Measurements from ENCODE around the gene ELMO1. TPM values are rescaled to one million over a fixed set of nuclear protein-coding genes. Genes with fewer than 3 reads are reported as not detected.

ELMO1 gene
- total and polyA plus RNA-seq, 2 of the 13 experiments (the other 11 are each of a cell fraction or from before 2014, with no cell fraction given), result 0.11 to 0.17 TPM

DNA sequence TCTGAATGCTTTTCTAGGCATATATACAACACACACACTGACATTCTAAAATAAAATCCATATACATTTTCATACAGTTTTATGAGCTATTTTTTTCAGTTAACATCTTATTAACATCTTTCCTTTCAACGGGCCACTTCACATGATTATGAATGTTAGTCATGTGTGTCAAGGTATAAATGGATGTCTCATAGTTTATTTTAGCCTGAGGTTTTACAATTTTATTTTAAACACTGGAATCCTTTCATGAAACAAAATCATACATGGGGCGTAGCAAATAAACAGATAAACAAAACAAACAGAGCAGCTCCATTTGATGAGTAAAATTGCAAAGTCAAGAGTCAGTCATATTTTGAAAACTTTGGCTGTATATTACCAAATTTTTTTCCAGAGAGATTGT, 604.3 kb downstream of the ELMO1 start:
- in situ Hi-C loops (cut with HindIII; ENCODE audit: extremely low pct_ligation_motif_present, low pct_unique_long_range_greater_than_20kb) (no loop called here), intact Hi-C loops (cut with micrococcal nuclease; ENCODE audit: unreplicated experiment) (no loop called here)
- Histone ChIP-seq H3K9ac (ENCODE audit: insufficient read depth, low read depth, low read length) (no peak overlapping the region), H3K79me2 (ENCODE audit: insufficient read depth, low read length) (no peaks in the 10 kb centered on the region), H3K27ac (ENCODE audit: extremely low read length, insufficient read depth, low read length) (no peak overlapping the region), H3K36me3 (replicated peaks in 1 of 2; ENCODE audit: control insufficient read depth in 1 of 2, insufficient read depth in 2 of 2, low read length in 2 of 2) (no peaks in the 10 kb centered on the region), H4K20me1 (ENCODE audit: insufficient read depth, low read length) (no peaks in the 10 kb centered on the region), H3K9me3 (ENCODE audit: low read length) (peaks cover 9% of the 10 kb centered on the region), H3K4me2 (ENCODE audit: low read depth, low read length) (no peak overlapping the region), H3K4me1 (ENCODE audit: insufficient read depth, low read length) (no peaks in the 10 kb centered on the region; the same call in 1 of the 2 replicates), H3K27me3 (ENCODE audit: control insufficient read depth in 1 of 2, insufficient read depth in 2 of 2, low read length in 2 of 2) (no peaks in the 10 kb centered on the region; a peak in 1 of 5 replicates), H2AFZ (ENCODE audit: low read length) (no peak overlapping the region), H3K4me3 (replicated peaks in 1 of 3; ENCODE audit: insufficient read depth in 1 of 3, low read depth in 2 of 3, low read length in 3 of 3) (no peak overlapping the region)
- no peak for DNase-seq (ENCODE audit: low spot score)
- no TSS peak for BruUV-seq (replicated peaks)
- ChIA-PET CTCF (ENCODE audit: low intra/inter-chr PET ratio, low total read pairs) (no interaction called here), POLR2A (no interaction called here)
- no peak for ATAC-seq
- no peak for FAIRE-seq
- TF ChIP-seq SIN3B (IDR thresholded peaks at IDR 0.05; ENCODE audit: low read length) (no peak), MXI1 (IDR thresholded peaks at IDR 0.05; ENCODE audit: borderline replicate concordance, low read depth, low read length) (no peak), KLF15 (CRISPR knock-in tag; IDR thresholded peaks at IDR 0.05; ENCODE audit: borderline replicate concordance) (no peak), KDM5B (CRISPR knock-in tag; IDR thresholded peaks at IDR 0.05; ENCODE audit: borderline replicate concordance) (no peak), ZNF564 (CRISPR knock-in tag; IDR thresholded peaks at IDR 0.05) (no peak), SMC3 (IDR thresholded peaks at IDR 0.05; ENCODE audit: low read length) (no peak), ZNF670 (CRISPR knock-in tag; IDR thresholded peaks at IDR 0.05; ENCODE audit: borderline replicate concordance) (no peak)
- TF ChIP-seq, protein P1, sequence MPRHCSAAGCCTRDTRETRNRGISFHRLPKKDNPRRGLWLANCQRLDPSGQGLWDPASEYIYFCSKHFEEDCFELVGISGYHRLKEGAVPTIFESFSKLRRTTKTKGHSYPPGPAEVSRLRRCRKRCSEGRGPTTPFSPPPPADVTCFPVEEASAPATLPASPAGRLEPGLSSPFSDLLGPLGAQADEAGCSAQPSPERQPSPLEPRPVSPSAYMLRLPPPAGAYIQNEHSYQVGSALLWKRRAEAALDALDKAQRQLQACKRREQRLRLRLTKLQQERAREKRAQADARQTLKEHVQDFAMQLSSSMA (CRISPR knock-in tag; IDR thresholded peaks at IDR 0.05), result no peak
- TF ChIP-seq, protein P2, sequence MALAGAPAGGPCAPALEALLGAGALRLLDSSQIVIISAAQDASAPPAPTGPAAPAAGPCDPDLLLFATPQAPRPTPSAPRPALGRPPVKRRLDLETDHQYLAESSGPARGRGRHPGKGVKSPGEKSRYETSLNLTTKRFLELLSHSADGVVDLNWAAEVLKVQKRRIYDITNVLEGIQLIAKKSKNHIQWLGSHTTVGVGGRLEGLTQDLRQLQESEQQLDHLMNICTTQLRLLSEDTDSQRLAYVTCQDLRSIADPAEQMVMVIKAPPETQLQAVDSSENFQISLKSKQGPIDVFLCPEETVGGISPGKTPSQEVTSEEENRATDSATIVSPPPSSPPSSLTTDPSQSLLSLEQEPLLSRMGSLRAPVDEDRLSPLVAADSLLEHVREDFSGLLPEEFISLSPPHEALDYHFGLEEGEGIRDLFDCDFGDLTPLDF (CRISPR knock-in tag; IDR thresholded peaks at IDR 0.05), result no peak
- 49% methylated on average over 2 of the region's 2 CpGs for whole genome bisulfite sequencing (ENCODE audit: low lambda C conversion rate)

Data from HepG2 (cell line).